DND-41 (cell line): ENCODE data around the gene KRT8.

Experiments used
- CTCF ChIP-seq: IDR thresholded peaks from 2 replicates; pipeline ENCODE4 v1.5.1; 2012; ENCODE audit warnings: borderline replicate concordance, low read length, moderate library complexity, mild to moderate bottlenecking; ENCODE audit not compliant: poor library complexity, severe bottlenecking; ENCODE audit errors: extremely low read depth
- EZH2 ChIP-seq: IDR thresholded peaks from 3 replicates; pipeline ENCODE4 v1.6.1; 2012; ENCODE audit warnings: borderline replicate concordance, low read depth, mild to moderate bottlenecking, moderate library complexity, low read length, inconsistent platforms; ENCODE audit not compliant: severe bottlenecking

DNA sequence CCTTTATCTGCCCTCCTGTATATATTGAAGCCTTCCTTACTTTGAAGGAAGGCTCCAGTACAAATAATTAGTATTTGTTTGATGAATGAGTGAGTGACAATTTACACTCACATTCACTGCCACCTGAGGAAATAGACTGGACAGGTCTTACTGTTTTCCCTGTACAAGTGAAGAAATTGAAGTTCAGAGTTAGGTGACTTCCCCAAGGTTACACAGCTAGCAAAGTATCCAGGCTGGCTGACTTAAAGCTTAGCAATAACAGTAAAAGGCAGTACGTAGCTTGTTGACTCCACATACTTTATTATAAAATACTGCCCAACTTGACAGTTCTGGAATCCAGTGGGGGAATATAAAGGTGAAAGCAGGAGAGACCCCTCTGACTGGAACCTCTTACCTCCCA is 41.5 kb upstream of the KRT8 start:
- TF ChIP-seq EZH2 (no peak), CTCF (no peak)
